Stimulated activated CD8-positive, alpha-beta memory T cell treated with anti-CD3 and anti-CD28 coated beads, Interleukin-7, amount 100 ng/mL, for 24 hours (primary cell): ENCODE measurements around the gene AMBN.
"Not testable (repeated sequence)": the region's sequence is repeated elsewhere in the genome, so short reads cannot be mapped to it uniquely, and the experiment has no call there.

Experiments
- DNase-seq: peaks from one replicate; pipeline ENCODE4 v3.0.0-alpha.2; 2020; ENCODE audit warnings: low read depth

AMBN gene

GRCh38 chr4:70608324-70608723 lies 16.3 kb downstream of the AMBN start:
- no peak for DNase-seq

DNA sequence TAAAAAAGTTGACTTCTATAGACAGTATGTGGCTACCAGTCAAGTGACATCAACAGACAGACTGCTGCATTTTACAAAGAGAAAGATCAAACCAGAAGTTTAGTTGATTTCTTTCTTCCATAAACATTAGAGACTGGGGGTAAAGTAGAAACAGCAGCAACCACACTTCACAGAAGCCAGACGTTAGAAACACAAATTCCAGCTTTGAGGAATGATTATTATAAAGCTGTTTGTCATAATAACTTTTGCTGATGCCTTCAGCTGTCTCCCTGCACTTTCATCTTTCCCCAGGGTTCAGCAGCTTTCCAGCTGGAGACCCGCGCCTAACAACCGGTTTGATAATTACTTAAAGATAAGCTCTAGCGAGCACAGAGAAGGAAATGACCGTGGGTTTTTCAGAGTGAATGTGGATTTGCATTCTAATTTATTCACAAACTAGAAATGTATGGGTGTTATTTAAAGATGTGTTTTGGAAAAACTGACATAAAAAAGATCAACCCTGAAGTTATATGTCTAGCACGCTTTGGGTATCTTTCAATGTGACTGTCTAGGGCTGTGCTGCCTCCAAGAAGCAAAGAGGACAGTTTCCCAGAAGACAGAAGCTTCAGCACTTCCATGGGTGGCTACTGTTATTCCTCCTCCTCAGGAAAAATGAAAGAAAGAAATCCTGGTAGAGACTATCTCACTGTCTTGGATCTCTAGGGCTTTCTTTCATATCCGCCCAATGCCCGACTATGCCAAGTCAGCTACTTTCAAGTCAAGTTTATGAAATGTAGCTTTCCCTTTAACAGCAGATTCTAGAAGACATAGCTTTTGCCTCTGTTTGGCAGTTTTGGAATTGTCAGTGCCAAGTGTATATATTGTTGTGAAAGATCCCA lies 21.5 kb downstream of the AMBN start:
- no peak for DNase-seq

- no peak for DNase-seq
These were observed 22.1 kb downstream of the AMBN start for GRCh38 chr4:70614184-70614555.

- no peak for DNase-seq
These were observed 27.2 kb downstream of the AMBN start for GRCh38 chr4:70619288-70619687.

GRCh38 chr4:70619778-70620177 lies 27.7 kb downstream of the AMBN start:
- no peak for DNase-seq

GRCh38 chr4:70623323-70623722 lies 31.3 kb downstream of the AMBN start:
- no peak for DNase-seq

- no peak for DNase-seq
These were observed 32.3 kb downstream of the AMBN start for GRCh38 chr4:70624226-70624793.

- DNase-seq, result no peak
These were observed 35.6 kb downstream of the AMBN start for GRCh38 chr4:70627620-70628019.

DNA sequence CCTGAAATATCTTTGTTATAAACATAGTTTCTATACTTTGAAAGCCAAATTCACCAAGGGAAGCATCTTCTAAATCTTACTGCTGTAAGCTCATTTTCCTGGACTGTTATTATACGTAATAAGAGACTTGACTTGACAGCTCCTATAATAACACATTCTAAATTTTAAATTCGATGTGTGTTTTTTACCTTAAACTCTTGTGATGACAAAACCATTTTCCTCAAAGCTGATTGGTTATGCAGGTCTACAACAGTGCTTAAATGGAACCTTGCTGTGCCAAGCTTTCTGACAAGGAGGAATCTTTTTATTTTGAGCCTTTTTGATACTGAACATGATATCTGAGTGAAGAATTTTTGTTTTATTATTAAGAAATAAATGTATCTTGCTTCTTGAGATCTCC lies 36.4 kb downstream of the AMBN start, which contains the start of gene ENAM:
Gene ENAM, plus strand, starts transcription at position 301 of the 400 bp plus-strand sequence. CDS start 757 bp downstream, outside the sequence.
- DNase-seq, result no peak

GRCh38 chr4:70629469-70630090 lies 37.5 kb downstream of the AMBN start:
- no peak for DNase-seq

GRCh38 chr4:70630162-70630561 lies 38.1 kb downstream of the AMBN start:
- no peak for DNase-seq

DNA sequence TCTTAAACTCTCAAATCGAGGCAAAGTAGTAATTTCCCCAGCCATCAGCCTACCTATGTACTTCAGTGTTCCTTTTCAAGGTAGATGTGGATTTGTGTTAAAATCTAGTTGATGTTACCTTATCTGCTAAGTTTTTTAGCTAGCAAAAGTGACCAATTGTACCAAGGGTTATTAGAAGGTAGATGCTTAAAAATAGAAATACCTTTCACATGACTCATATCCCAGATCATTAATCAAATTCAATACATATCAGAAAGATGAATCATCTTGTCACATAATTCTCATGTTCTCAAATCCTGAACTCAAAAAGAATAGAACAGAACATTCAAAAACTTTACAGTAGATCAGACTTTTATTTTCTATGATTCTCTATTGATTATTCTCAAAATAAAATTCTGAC lies 40.0 kb downstream of the AMBN start:
- no peak for DNase-seq

GRCh38 chr4:70634482-70634881 lies 42.4 kb downstream of the AMBN start:
- DNase-seq, result no peak

- no peak for DNase-seq
These were observed 45.3 kb downstream of the AMBN start for GRCh38 chr4:70637239-70637913.

DNA sequence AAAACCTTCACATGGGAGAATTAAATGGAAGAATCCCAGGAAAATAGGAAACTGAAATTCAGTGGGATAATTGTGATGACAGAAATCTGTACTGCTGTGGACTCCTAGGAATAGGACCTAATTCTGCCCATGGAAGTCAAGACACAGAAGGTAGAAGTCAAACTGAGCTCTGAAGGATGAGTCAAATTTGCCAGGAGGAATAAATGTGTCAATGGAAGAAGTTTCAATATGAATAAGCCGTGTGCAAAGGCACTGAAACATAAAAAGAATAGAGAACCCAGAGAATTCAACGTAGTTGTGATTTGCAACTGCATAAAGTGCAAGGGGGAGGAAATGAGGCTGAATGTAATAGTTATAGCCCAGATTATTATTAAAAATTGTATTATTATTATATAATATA lies 48.1 kb downstream of the AMBN start:
- no peak for DNase-seq

- DNase-seq, result not testable (repeated sequence)
These were observed 58.7 kb downstream of the AMBN start for GRCh38 chr4:70650741-70651140.

- no peak for DNase-seq
These were observed 59.9 kb downstream of the AMBN start for GRCh38 chr4:70651864-70652506.

- no peak for DNase-seq
These were observed 62.6 kb downstream of the AMBN start for GRCh38 chr4:70654605-70655011.
